Measurements from ENCODE around the gene ZNF740.
A peak's percentile ranks its signal among the peaks of the same experiment; 100 is the strongest.

The ZNF740 gene

GRCh38 chr12:53214687-53215455, 34.3 kb downstream of the ZNF740 start:
- DNase-seq: no peak

- DNase-seq: no peak
These were observed 35.0 kb downstream of the ZNF740 start for GRCh38 chr12:53215497-53215896.

GRCh38 chr12:53217051-53217930, 36.8 kb downstream of the ZNF740 start:
- no peak for DNase-seq

- no peak for DNase-seq
These were observed 37.4 kb downstream of the ZNF740 start for GRCh38 chr12:53217931-53218307.

- no peak for DNase-seq
These were observed 38.2 kb downstream of the ZNF740 start for GRCh38 chr12:53218551-53219291.

DNA sequence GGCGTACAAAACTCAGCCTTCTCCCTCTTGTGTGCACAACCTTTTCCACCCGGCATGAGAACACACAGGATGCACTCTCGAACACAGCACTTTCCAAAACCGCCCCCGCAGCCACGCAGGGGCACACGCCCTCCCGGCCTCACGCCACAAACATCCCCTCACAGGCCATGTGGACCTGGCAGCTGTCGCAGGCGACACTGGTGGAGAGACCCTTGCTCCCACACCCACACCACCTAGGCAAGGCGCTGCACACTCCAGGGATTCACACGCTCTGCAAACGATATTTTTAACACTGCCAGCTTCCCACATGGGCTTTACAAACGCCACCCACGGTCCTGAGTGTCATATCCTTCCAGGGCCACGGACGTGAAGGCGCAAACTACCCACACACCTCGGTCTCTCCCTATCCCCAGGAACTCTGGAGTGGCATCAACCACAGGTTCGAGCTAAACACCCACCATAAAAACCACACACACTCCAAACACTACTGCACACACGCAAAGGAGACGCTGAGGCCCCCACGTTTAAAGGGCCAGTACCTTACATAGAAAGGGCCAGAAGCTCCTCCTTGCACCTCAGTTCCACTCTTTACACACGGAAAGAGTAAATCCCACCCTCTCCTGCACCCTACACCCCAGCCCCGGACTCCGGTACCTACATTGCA, 38.9 kb downstream of the ZNF740 start:
- DNase-seq: peak; percentile 74

GRCh38 chr12:53219956-53220693, 39.6 kb downstream of the ZNF740 start:
- DNase-seq: peak; percentile 79

- peak; percentile 80 for DNase-seq
These were observed 40.2 kb downstream of the ZNF740 start for GRCh38 chr12:53220694-53221202.

DNA sequence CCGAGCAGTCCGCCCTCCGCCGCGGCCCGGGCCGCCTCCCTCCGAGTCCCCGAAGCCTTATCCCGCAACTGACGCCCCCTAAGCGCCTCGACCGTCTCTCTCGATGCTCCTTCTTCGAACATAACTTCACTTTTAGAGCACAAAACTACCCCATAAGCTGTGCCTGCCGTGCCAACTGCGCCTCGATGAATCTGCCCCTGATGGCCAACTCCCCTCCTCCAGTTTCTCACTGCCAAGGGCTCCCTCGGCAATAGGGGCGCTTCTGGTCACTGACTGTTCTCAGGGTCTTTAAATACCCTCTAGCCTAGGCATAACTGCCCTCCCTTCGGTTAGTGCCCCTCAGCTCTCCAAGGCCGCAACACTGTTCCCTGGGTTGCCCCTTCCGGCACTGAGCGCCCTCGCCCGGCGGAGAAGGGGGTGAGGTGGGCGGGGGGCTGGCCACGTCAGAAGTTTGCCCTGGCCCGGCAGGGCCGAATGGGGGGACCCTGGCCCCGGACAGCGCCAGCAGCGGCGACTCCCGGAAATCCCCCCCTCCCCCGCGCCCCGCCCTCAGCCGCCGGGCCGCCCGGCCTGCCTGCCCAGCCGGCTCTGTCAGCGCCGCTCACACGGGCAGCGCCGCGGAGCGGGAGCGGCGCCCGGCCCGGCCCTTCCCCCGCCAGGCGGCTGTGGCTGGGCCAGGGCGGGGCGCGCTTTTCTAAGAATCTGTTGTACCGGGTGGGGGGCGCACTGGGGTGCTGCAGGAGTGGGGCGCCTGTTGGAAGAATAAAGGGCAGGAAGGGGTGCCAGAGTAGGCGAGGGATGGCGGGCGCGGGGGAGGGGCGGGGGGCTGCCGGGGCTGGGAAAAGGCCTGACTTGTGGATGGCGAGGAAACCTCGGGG, 40.9 kb downstream of the ZNF740 start:
- DNase-seq: peak; percentile 51

DNA sequence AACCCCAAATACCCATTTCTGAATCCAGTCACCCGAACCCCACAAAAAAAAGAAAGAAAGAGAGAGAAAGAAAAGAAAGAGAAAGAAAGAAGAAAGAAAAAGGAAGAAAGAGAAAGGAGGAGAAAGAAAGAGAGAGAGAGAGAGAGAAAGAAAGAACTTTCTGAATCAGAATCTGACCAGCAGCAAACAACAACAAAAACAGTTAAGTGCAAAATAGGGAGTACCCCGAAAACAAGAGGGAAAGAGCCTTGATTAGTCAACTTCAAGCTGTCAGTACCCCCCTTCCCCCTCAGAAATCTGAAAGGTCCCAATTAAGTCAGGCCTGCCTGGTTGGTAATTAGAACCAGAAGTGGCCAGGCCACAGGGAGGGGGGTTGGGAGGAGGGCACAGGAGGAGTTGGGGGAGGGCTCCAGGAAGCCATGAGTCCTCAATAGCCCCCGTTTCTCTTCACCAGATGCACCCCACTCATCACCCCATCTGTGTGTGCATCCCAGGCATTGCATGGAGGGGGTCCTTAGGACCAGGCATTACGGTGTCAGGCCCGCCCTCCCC, 41.7 kb downstream of the ZNF740 start:
- no peak for DNase-seq

DNA sequence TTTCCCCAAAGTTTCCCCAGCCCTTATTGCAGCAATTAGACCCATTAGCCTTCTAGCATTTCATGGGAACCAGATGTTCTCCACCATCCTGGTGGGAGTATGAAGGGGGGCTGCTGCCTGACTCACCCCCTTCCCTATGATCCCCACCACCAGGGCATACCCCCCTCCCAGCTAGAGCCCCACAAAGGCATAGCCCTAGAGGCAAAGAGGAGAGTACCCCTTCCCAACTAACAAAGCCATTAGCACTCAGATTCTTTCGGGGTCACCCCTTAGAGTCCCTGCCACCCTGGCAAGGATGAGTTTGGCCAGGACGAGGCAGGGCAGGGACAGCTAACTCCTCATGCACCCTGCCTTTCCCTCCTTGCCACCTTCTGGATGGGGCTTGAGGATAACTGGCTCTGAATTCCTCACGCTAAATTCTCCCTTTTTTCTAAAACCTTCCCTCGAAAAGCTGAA, 42.3 kb downstream of the ZNF740 start:
- DNase-seq: no peak

DNA sequence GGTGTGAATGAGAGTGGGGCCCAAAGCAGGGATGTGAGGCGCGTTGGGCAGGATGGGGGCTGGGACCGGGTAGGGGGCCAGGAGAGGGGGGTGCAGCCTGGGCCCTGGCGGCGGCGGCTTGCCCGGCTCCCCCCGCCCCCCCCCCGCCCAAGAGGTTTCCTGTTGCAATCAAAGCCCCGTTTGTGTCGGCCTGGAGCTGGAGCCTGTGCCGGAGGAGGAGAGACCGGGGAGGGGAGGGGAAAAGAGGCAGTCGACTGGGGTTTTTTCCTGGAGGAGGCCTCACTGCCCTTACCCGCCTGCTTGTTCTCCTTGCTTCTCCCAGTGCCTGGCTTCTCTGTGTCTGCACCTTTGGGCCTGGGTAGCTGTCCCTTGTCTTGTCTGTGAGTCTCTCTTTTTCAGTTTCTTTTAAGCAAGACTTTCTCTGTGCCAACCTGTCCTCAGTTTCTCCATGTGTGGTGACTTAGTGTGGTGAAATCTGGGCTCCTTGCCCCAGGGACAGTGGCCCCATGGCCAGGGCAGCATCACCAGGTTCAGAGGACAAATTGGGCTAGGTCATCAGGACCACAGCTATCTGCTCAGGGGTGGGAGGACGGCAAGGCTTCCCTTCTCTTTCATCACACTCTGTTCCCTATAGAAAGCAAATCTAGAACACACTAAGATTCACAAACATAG, 43.0 kb downstream of the ZNF740 start:
- DNase-seq: no peak

DNA sequence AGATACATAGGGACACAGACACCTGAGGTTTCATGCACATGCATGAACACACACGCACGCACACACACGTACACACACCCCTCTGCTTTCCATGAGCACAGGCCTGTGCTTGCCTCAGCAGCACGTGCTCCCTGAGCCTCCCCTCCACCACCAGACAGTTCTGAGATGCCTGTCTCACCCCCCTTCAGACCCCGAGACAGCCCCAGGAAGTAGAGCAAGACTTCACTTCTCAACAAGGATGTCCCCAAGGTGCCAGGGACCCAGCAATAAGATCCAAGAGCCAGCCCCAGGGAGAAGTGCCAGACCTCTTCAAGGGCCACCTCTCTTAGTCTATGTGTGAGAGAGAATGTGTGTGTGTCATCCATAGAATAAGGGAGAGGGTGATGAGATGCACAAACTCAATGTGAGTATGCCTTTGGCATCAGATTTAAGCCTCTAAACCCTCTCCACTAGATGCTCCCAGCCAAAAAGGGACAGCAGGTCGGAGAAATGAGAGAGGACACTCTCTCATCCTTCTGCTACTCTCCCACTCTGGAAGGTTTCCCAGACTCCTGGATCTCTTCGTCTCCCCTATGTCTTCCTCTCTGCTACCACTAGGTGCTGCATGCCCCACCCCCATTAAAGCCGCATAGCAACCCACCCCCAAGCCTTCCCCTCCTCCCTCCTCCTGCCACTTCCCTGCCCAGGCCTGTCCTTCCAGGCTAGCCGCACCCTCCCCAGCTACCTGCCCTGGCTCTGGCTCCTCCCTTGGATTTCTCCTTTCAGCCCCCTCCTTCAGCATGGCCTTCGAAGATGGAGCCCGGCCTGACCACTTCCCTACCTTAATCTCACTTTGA, 43.8 kb downstream of the ZNF740 start:
- DNase-seq: no peak

GRCh38 chr12:53224897-53225634, 44.5 kb downstream of the ZNF740 start:
- no peak for DNase-seq

- DNase-seq: no peak
These were observed 45.3 kb downstream of the ZNF740 start for GRCh38 chr12:53225635-53226424.

DNA sequence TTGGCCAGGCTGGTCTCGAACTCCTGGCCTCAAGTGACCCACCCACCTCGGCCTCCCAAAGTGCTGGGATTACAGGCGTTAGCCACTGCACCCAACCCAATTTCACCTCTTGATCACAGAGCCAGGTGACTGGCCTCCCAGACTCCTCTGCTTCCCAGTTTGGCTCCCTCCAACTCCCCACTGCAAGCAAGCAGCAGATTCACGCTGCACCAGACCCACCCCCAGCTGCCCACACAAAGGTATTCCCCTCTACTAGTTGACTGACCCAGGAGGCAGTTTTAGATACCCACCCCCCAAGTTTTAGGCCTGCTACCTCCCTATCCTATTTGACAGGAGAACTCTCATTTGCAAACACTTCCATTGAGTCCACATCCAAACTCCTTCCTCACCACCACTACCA, 46.3 kb downstream of the ZNF740 start:
- no peak for DNase-seq

DNA sequence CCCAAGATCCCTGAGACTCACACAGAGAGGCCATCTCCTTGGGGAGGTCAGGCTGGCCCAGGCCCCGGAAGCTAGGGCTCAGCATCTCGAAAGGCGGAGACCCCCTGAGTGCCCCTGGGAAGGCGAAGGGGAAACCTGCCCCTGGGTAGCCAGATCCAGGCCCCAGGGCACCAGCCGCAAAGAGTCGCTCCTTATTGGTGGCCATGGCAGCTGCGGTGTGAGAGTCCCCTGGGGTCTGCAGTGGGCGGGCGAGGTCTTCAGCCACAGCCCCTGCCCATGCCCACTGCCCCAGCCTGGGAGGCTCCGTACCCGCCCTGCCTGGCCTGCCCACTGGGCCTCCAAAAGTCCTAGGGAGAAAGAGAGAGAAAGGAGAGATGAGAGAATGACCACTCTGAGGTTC, 46.8 kb downstream of the ZNF740 start:
- DNase-seq: no peak
